HG03280 (cell line): ENCODE results near the gene SLC26A1.
"Not testable (repeated sequence)": the region's sequence is repeated elsewhere in the genome, so short reads cannot be mapped to it uniquely, and the experiment has no call there.

Experiments used
- ATAC-seq: cut with Tn5 transposase; IDR thresholded peaks from one replicate; pipeline ENCODE4 v1.9.1; 2021; ENCODE audit warnings: mild to moderate bottlenecking, moderate library complexity; ENCODE audit not compliant: unreplicated experiment

Gene SLC26A1

DNA sequence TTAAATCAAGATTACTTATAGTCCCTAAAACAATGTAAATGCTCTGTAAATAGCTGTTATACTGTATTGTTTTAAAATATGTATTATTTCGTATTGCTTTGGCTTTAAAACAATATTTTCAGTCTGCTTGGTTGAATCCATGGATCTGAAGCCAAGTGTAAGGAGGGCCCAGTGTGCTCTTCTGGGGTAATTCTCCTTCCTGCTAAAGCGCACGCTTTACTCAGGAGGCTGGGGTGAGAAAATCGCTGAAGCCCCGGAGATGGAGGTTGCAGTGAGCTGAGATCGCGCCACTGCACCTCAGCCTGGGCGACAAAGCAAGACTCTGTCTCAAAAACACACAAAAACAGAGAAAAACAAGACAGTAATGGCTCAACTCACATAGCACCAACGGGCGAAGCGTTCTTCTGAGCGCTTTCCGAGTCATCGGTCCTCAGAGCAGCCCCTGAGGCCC is 6.8 kb downstream of the SLC26A1 start:
- no peak for ATAC-seq

DNA sequence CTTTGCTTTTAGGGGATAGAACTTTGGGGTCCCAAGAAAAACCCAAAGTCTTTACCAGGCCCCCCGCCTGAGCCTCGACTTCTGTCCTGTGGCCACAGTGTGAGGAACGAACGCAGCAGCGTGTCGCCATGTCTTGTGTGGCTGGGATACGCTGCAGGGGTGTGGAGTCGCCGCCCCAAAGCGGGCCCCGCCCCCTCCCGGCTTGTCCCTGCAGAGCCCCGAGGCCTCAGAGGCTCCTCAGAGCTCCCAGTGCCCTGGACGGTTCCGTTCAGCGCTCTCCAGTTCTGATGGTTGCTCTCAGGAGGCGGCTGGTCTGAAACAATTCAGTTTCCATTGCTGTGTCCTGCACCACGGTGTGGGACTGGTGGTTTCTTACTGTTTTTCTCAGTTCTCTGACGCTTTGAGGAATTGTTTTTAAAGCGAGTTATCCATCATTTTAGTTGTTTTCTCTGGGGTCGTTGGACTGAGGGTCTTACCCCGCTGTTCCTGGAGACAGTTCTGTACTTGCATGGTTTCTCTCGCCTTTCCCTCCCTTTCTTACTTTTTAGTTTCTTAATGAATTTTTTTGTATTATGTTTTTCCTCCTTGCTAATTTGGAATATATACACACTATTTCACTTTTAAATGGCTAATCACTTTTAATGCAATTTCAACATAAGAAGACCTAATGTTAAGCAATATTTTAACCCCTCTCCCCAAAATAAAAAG is 7.9 kb downstream of the SLC26A1 start:
- ATAC-seq, result peak; percentile 33

- no peak for ATAC-seq
These were observed 8.7 kb downstream of the SLC26A1 start for GRCh38 chr4:984336-985054.

GRCh38 chr4:982814-983213 is 10.4 kb downstream of the SLC26A1 start:
- ATAC-seq, result no peak

- ATAC-seq, result no peak
These were observed 10.9 kb downstream of the SLC26A1 start for GRCh38 chr4:982291-982690.

- ATAC-seq, result no peak
These were observed 14.1 kb downstream of the SLC26A1 start for GRCh38 chr4:978957-979701.

DNA sequence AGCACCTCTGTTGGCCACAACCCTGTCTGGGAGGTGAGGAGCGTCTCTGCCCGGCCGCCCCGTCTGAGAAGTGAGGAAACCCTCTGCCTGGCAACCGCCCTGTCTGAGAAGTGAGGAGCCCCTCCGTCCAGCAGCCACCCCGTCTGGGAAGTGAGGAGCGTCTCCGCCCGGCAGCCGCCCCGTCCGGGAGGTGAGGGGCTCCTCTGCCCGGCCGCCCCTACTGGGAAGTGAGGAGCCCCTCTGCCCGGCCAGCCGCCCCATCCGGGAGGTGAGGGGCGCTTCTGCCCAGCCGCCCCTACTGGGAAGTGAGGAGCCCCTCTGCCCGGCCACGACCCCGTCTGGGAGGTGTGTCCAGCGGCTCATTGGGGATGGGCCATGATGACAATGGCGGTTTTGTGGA is 17.2 kb downstream of the SLC26A1 start:
- not testable (repeated sequence) for ATAC-seq

GRCh38 chr4:974668-975067 is 18.5 kb downstream of the SLC26A1 start:
- ATAC-seq, result no peak

DNA sequence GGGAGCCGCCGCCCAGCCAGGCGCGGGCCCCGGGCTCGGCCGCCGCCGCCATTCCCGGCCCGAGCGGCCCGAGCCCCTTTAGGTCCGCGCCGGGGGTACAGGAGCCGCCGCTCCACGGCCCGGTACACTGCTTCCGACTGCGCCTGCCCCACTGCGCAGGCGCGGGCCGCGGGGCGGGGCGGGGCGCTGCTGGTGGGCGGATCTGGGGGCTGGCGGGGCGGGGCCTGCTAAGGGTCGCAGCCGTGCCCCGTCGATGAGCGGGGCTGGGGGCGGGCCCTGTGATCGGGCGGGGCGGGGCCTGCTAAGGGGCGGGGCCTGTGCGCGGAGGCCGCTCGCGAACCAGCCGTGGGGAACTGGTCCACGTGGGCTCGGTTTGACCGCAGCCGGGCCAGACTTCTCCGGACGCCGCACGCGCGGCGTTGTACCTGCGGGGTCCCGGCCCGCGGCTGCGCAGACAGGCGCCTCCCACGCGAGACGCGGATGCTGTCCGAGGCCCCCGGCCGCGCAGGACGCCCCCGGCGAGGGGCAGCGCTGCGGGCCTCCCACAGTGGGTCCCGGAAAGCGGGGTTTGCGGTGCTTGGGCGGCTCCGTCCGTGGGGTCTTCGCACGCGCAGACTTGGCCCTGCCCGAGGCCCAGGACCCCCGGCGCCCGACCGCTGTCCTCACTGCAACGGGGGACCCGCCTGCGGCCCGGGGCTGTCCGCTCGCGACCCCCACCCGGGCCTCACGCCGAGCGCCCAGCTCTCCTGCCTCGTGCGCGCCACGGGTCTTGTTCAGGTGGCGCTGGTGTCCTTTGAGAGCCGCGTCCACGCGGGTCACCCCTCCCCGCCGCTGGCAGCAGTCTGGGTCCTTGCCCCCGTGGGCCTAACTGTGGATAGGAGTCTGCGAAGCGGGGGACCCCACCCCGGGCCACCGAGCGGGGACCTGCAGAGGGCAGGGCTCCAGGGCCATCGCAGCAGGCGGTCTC is 19.5 kb downstream of the SLC26A1 start, which contains the start of gene DGKQ:
Gene DGKQ (minus strand): TSS at position 139 of the 967 bp plus-strand sequence. CDS start 87 bp downstream, at position 52.
- peak; percentile 79 for ATAC-seq

DNA sequence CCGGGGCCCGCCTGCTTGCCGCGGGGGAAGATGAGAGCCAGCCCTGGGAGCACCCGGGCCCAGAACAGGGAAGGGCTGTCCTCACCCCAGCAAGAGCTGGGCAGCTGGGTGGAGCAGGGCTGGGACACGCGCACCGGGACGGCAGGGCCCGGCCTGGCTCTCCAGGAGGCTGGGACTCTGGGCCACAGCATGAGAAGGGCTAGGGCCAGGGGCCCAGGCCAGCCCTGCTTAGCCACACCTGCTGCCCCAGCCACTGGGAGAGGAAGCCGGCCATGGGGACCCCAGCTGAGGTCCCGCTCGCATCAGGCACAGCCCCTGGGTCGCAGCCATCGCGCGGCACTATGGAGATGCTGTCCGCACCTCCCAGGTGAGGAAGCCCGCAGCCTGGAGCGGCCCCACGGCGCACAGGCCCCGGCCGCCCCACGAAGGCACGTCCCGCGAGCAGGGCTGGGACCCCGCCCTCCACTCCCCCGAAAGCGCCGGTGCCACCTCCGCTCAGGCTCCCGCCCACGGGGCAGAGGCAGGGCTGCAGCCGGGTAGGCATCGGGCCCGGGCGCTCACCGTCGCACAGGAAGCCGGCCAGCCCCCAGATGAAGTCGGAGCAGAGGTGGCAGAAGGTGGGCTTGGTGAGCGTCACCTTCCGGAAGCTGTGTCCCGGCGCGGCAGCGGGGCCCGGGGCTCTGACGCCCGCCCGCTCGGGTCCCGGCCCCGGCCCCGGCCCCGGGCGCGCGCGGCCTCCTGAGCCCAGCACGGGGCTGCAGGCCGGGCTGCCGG is 20.4 kb downstream of the SLC26A1 start:
- ATAC-seq, result peak; percentile 44

GRCh38 chr4:971666-972500 is 21.3 kb downstream of the SLC26A1 start:
- ATAC-seq, result no peak

GRCh38 chr4:970854-971520 is 22.2 kb downstream of the SLC26A1 start:
- ATAC-seq, result no peak

- ATAC-seq, result no peak
These were observed 23.0 kb downstream of the SLC26A1 start for GRCh38 chr4:970046-970745.

DNA sequence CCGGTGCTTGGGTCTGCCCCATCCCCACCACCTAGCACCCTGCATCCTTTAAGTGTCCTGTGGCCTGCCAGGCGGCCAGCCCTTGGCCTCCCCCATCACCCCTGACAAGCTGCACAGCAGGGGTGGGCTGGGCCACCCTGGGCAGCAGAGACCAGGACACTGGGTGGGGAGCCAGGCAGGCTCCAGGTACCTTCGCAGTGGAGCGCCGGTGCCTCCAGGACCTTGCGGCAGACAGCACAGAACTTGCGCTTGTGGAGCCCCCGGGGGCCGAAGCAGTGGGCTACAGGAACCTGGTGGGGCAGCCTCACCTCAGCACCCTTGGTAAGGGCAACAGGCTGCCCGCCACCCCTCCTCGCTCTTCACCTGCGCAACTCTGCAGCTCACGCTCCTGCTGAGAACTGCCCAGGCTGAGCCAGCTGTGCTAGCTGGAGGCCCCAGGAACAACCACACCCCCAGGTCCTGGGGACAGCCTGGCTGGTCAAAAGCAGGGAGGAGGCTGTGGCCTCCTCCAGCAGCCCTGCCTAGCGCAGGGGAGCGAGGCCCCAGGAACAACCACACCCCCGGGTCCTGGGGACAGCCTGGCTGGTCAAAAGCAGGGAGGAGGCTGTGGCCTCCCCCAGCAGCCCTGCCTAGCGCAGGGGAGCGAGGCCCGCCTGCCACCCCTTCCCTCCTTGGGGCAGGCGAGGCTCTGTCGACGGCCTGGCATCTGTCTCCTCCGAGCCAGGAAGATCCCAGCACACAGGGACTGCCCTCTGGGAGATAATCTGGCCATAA is 24.4 kb downstream of the SLC26A1 start:
- no peak for ATAC-seq

GRCh38 chr4:968221-968620 is 25.0 kb downstream of the SLC26A1 start:
- ATAC-seq, result no peak

DNA sequence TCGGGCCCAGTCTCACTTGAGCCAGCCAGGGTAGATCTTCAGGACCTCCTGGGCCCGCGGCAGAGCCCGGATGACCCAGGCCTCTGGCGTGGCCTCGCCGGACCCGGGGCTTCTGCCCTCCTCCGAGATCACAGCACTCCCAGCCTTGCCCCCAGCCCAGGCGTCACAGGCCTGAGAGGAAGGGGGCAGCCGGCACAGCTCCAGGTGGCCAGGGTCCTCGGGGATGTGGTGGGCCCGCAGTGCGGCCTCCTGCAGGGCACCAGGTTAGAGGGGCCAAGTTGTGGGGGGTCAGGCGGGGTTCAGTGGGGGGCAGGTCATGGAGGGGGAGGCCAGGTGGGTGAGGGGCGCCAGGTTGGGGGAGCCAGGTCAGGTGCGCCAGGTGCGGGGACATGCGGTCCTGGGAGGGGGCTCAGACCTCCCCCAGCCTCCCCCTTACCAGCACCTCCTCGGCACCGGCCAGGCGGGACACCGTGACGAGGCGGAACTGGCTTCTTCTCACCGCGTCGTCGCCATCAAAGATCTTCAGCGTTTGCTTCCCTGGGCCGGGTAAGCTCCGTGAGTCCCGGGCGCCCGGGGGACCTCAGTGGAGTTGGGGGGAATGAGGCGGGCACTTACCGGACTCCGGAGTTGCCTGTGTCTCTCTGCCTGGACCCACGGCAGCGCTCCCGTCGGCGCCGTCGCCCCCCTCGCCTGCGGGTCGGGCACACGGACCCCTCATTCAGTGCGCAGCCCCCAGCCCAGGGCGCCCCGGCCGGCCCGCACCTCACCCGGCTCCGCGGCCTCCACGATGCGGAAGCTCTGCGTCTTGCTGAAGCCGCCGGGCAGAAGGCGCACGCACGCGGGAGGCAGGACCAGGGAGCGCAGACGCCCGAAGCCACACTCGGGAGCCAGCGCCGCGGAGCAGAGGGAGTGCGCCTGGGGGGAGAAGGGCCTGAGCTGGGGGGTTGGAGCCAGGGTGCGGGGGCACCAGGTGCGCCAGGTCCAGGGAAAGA is 25.8 kb downstream of the SLC26A1 start:
- no peak for ATAC-seq
